ENCODE data around the gene VWA8. TPM values are rescaled to one million over a fixed set of nuclear protein-coding genes. Genes with fewer than 3 reads are reported as not detected.

VWA8 gene
- total and polyA plus RNA-seq, 4 donors: 7.1 to 50.3 (median 12.4) TPM

GRCh38 chr13:41611385-41611784 is 349.5 kb downstream of the VWA8 start:
- no peaks in the 10 kb centered on the region for H3K4me1 ChIP-seq (ENCODE audit: control insufficient read depth in 4 of 4, insufficient read depth in 4 of 4, low read length in 3 of 4)
- 93% methylated on average over 8 of the region's 8 CpGs for WGBS

GRCh38 chr13:41610404-41610803 is 350.5 kb downstream of the VWA8 start:
- WGBS: 93% methylated on average over 4 of the region's 4 CpGs

More at GRCh38 chr13:41611385-41611784, 349.5 kb downstream of the VWA8 start:
- no peak for TF ChIP-seq ZBTB33 (IDR thresholded peaks at IDR 0.05)
- TF ChIP-seq RXRA (IDR thresholded peaks at IDR 0.05): peak in 1 of 2 donors; percentile 38
- no peak overlapping the region for H3K9ac ChIP-seq (ENCODE audit: low read depth in 1 of 2, low read length in 2 of 2)
- H3K36me3 ChIP-seq (ENCODE audit: control insufficient read depth in 4 of 4, insufficient read depth in 3 of 4, low read depth in 1 of 4, low read length in 3 of 4): peaks cover 2 to 49% (median 48%) of the 10 kb centered on the region in 4 donors
- H3K9me3 ChIP-seq (ENCODE audit: control insufficient read depth in 4 of 4, low read length in 3 of 4): no peaks in the 10 kb centered on the region
- H3K27me3 ChIP-seq (ENCODE audit: control insufficient read depth in 4 of 4, insufficient read depth in 4 of 4, low read length in 3 of 4): no peaks in the 10 kb centered on the region
- DNase-seq (ENCODE audit: low spot score): no peak
- no peak overlapping the region for H3K27ac ChIP-seq (ENCODE audit: low read depth in 1 of 2, low read length in 2 of 2)
- H3K4me3 ChIP-seq (ENCODE audit: low read depth in 1 of 3, low read length in 3 of 3): no peak overlapping the region

More at GRCh38 chr13:41610404-41610803, 350.5 kb downstream of the VWA8 start:
- H3K9ac ChIP-seq (ENCODE audit: low read depth in 1 of 2, low read length in 2 of 2): no peak overlapping the region
- H3K27me3 ChIP-seq (ENCODE audit: control insufficient read depth in 4 of 4, insufficient read depth in 4 of 4, low read length in 3 of 4): no peaks in the 10 kb centered on the region
- no peaks in the 10 kb centered on the region for H3K4me1 ChIP-seq (ENCODE audit: control insufficient read depth in 4 of 4, insufficient read depth in 4 of 4, low read length in 3 of 4)
- H3K27ac ChIP-seq (ENCODE audit: low read depth in 1 of 2, low read length in 2 of 2): no peak overlapping the region
- no peak for DNase-seq (ENCODE audit: low spot score)
- no peaks in the 10 kb centered on the region for H3K9me3 ChIP-seq (ENCODE audit: control insufficient read depth in 4 of 4, low read length in 3 of 4)
- no peak overlapping the region for H3K4me3 ChIP-seq (ENCODE audit: low read depth in 1 of 3, low read length in 3 of 3)
- peaks cover 2 to 52% (median 48%) of the 10 kb centered on the region in 4 donors for H3K36me3 ChIP-seq (ENCODE audit: control insufficient read depth in 4 of 4, insufficient read depth in 3 of 4, low read depth in 1 of 4, low read length in 3 of 4)
- TF ChIP-seq NR2F2 (IDR thresholded peaks at IDR 0.05) (no peak), RAD21 (IDR thresholded peaks at IDR 0.05) (no peak), FOXA2 (IDR thresholded peaks at IDR 0.05) (no peak), YY1 (IDR thresholded peaks at IDR 0.05) (no peak), JUND (IDR thresholded peaks at IDR 0.05) (no peak), TAF1 (conservative IDR thresholded peaks at IDR 0.05) (no peak), SP1 (IDR thresholded peaks at IDR 0.05) (no peak), GABPA (IDR thresholded peaks at IDR 0.05 in 1 of 2, conservative IDR thresholded peaks at IDR 0.05 in 1 of 2) (no peak), ZBTB33 (IDR thresholded peaks at IDR 0.05) (no peak), RXRA (IDR thresholded peaks at IDR 0.05) (no peak), HNF4A (conservative IDR thresholded peaks at IDR 0.05) (no peak)
- TF ChIP-seq, protein P1, sequence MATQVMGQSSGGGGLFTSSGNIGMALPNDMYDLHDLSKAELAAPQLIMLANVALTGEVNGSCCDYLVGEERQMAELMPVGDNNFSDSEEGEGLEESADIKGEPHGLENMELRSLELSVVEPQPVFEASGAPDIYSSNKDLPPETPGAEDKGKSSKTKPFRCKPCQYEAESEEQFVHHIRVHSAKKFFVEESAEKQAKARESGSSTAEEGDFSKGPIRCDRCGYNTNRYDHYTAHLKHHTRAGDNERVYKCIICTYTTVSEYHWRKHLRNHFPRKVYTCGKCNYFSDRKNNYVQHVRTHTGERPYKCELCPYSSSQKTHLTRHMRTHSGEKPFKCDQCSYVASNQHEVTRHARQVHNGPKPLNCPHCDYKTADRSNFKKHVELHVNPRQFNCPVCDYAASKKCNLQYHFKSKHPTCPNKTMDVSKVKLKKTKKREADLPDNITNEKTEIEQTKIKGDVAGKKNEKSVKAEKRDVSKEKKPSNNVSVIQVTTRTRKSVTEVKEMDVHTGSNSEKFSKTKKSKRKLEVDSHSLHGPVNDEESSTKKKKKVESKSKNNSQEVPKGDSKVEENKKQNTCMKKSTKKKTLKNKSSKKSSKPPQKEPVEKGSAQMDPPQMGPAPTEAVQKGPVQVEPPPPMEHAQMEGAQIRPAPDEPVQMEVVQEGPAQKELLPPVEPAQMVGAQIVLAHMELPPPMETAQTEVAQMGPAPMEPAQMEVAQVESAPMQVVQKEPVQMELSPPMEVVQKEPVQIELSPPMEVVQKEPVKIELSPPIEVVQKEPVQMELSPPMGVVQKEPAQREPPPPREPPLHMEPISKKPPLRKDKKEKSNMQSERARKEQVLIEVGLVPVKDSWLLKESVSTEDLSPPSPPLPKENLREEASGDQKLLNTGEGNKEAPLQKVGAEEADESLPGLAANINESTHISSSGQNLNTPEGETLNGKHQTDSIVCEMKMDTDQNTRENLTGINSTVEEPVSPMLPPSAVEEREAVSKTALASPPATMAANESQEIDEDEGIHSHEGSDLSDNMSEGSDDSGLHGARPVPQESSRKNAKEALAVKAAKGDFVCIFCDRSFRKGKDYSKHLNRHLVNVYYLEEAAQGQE (IDR thresholded peaks at IDR 0.05): no peak
- TF ChIP-seq, protein P2, sequence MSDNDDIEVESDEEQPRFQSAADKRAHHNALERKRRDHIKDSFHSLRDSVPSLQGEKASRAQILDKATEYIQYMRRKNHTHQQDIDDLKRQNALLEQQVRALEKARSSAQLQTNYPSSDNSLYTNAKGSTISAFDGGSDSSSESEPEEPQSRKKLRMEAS (IDR thresholded peaks at IDR 0.05): no peak
- TF ChIP-seq, protein P3, sequence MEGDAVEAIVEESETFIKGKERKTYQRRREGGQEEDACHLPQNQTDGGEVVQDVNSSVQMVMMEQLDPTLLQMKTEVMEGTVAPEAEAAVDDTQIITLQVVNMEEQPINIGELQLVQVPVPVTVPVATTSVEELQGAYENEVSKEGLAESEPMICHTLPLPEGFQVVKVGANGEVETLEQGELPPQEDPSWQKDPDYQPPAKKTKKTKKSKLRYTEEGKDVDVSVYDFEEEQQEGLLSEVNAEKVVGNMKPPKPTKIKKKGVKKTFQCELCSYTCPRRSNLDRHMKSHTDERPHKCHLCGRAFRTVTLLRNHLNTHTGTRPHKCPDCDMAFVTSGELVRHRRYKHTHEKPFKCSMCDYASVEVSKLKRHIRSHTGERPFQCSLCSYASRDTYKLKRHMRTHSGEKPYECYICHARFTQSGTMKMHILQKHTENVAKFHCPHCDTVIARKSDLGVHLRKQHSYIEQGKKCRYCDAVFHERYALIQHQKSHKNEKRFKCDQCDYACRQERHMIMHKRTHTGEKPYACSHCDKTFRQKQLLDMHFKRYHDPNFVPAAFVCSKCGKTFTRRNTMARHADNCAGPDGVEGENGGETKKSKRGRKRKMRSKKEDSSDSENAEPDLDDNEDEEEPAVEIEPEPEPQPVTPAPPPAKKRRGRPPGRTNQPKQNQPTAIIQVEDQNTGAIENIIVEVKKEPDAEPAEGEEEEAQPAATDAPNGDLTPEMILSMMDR (IDR thresholded peaks at IDR 0.05; ENCODE audit: low read depth, low read length, missing input control): no peak
- TF ChIP-seq, protein P4, sequence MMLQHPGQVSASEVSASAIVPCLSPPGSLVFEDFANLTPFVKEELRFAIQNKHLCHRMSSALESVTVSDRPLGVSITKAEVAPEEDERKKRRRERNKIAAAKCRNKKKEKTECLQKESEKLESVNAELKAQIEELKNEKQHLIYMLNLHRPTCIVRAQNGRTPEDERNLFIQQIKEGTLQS (IDR thresholded peaks at IDR 0.05): no peak
